HK-2 (cell line): ENCODE measurements around the gene FAM200C.

Experiments used
- DNase-seq: peaks from one replicate; pipeline ENCODE4 v3.0.0-alpha.2; 2018; ENCODE audit not compliant: unreplicated experiment

FAM200C gene

GRCh38 chr5:160367261-160367660 is 32.6 kb downstream of the FAM200C start:
- no peak for DNase-seq

DNA sequence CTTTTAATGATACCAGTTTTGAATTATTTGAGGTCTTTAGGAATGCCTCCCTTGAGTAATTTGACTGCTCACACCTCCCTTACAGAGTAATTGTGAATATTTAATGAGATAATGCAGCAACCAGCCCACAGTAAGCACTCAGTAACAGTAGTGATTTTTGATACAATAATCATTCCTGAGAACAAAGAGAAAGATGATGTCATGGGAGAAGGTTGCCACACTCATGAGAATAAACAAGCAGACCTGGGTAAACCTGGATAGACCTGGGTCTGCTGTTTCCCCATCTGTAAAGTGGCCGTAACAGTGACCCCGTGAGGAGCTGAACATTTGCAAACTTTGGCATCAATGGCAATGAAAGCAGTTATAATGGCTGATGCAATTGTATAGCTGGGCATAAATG is 33.6 kb downstream of the FAM200C start:
- no peak for DNase-seq

- DNase-seq: no peak
These were observed 36.0 kb downstream of the FAM200C start for GRCh38 chr5:160363660-160364395.

DNA sequence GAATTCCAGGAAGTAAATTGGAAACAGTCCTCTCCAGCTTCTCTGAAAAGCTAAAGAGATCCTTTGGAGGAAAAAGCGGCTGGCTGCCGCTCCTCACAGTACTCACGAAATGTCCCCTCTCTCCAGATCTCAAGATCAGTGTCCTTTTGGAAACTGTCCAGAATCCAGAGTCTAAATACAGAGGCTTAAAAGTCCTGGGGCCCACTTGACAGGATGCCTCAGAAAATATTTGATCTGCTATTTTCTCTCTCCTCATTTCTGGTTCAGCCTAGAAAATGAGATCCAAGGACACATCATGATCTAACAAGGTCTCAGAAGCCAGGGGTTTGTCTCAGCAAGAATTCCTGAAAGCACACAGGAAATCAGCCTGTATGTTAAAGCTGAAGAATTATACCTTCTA is 36.6 kb downstream of the FAM200C start:
- no peak for DNase-seq

DNA sequence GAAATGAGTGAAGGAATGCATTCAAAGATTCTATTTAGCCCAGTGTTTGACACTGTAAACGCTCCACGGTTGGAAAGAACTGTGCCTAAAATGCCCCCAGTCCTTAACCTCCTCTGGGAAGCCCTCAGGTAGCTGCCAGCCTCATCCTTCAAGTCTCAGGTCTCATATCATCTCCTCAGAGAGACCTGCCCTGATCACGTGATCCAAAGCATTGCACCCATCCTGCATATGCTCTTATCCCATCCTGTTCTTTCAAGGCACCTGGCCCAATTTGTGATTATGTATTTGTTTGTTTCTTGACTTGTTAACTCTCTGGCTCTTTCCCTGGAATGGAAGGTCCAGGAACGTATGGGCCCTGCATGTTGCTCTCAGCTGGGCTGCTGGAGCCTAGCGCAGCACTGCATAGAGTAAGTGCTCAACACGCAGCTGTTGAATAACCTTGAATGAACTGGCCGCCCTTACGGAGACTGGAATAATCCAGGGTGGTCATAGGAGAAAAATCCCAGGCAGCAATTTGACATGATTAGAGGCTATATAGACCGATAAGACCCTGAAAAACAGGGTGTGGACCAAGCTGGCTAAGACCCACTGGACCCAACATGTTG is 38.1 kb downstream of the FAM200C start:
- DNase-seq: no peak

- DNase-seq: no peak
These were observed 39.5 kb downstream of the FAM200C start for GRCh38 chr5:160360310-160360709.

DNA sequence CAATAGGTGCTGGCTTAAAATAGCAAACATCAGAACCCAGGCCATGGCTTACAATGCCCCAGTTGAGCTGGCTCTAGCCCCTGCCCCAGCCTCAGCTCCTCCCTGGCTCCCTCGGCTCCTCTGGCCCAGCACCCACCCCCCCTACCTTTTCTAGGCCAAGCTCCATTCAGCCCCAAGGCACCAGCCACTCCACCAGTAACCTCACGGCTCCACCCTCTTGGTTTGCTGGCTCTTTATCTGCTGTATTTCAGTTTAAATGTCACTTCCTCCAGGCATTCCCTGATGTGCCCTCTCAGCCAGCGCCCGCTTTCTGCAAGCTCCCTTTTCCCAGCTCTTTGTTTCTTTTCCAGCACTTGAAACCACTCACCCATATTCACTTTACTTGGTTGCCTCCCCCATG is 40.0 kb downstream of the FAM200C start:
- no peak for DNase-seq

GRCh38 chr5:160359242-160359641 is 40.6 kb downstream of the FAM200C start:
- DNase-seq: no peak

DNA sequence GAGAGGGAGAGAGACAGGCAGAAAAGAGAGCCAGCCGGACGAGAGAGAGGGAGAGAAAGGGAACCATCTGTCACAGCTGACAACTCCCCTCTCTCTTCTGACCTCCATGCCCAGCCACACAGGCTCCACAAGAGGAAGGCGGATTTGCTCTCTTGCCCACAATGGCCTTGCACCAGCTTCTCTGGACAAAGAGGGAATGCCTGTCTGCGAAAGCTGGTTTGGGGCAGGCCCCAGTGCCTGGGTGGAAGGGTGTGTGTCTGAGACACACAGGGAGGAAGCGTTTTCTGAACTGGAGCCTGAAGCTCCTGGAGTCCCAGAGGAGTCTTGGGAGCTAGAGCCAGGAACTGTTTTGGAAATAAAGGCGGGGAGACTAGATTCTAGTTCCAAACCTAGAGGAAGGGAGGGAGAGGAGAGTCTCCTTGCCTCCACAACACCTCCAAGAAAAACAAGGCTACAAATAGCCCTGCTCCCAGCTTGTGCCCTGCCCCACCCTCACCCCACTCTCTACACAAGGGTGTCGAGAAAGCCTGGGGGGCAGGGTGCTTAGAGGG is 41.9 kb downstream of the FAM200C start:
- DNase-seq: no peak

DNA sequence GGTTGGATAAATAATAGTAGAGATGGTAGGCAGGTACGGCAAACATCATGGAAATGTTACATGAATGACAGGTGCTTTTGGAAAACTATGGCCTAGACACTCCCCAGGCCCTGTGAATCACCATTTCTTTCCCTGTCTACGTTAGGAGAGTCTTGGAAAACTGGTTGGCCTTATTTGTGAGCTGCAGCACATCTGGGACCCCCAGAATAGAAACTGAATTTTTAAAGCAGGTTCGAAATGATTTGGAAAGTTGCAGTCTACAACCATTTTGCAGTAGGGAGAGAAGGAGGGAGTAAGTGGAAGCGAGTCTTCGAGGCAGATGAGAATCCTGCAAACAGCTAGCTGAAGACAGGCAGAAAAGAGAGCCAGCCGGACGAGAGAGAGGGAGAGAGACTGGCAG is 42.5 kb downstream of the FAM200C start:
- DNase-seq: no peak

DNA sequence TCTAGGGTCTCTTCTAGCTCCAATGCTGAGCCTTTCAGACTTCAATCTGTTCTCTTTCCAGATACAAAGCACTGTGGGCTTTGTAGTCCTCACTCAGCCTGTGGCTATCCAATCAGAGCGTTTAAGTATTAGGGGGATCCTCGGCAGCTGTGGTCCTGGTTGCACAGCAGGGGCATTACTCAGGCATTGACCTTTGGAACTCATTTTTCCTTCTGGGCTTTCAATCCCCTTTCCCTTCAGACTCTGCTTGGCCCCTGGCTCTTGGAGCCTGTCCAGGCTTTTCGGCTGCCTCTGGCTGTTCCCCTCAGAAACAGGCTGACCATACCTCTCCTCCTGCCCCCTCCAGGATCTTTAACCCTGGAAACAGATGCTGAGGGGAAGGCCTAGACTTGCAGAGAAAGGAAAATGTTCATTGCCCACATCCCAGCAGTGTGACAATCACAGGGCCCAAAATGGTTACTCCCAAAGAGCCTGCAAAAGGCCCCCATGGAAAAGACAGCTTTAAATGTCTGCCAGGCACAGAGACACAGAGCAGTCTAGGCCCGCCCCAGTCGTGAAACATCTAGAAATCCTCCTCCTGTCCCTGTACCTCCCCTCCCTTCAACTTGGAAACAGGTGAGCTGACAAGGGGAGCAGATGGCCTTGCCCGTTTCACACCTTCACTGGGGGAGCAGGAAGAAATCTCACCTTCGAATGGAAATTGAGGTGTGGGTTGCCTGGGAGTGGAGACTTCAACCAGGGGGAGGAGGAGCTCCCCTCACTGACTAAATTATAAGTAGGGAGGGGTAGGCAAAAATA is 43.1 kb downstream of the FAM200C start:
- DNase-seq: no peak

GRCh38 chr5:160354666-160355065 is 45.2 kb downstream of the FAM200C start:
- DNase-seq: no peak

- DNase-seq: no peak
These were observed 46.5 kb downstream of the FAM200C start for GRCh38 chr5:160353379-160353778.

DNA sequence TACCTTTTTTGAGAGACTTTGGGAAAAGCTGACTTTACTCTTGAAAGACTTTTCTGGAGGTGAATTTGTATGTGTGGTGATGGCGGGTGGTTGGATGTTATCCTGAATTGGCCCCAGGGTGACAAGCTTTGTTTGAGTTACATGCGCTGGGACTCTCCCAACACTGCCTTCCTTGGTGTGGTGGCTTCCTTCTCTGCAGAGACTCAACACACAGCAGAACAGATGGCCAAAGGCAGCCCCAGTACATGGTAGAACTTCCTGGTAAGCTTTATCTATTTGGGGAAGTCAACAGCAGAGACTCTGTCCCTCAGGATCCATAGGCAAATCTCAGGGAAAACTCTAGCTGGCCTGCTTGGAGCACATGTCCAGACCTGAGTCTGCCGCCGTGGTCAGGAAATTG is 47.5 kb downstream of the FAM200C start:
- no peak for DNase-seq

- DNase-seq: no peak
These were observed 49.9 kb downstream of the FAM200C start for GRCh38 chr5:160349935-160350303.

DNA sequence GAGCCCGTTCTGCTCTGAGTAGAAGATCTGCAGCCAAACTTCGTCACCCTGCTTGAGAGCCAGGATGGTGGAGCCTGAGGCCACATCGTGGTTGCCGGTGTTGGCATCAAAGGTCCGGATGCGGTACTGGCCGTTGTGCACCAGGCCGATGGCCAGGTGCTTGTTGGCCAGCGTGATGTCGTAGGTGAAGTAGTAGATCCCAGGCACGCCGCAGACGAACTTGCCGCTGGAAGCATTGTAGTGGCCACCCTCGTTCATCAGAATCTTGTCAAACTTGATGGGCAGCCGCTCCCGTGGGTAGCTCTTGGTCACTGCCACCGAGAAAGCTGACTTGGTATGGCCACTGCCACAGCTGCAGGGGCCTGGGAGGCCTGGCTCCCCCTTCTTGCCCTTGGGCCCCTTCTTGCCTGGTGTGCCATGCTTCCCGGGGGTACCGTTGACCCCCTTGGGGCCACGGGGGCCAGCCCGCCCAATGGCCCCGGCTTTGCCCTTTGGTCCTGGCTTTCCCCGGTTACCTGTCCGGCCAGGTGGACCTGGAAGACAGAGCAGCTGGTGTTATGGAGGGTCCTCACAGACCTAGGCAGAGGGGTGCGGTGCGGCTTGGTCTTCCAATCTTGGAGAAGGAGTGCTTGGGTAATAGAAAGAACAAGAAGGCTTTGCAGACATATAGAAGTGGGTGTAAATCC is 50.5 kb downstream of the FAM200C start:
- DNase-seq: no peak

DNA sequence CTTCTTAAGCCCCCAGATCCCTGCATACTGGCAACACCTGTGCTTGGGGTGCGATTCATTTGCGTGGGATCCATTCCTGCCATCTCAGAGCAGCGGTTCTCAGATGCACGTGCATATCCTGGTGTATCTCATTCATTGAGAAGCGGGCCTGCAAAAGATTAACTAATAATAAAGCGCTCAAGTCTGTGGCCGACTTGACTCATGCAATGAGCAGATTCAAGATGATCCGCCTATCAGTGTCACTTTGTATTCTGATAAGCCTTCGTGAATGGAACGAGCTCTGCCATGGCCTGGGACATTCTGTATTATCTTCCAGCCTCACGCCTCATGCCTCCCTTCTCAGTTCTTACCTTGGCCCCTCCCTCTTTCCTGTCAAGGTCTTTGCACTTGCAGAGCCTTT is 51.8 kb downstream of the FAM200C start:
- DNase-seq: no peak

GRCh38 chr5:160347448-160347847 is 52.4 kb downstream of the FAM200C start:
- DNase-seq: no peak
